Osteoblast (primary cell): Measurements from ENCODE around the gene RNF20. TPM values are rescaled to one million over a fixed set of nuclear protein-coding genes. Genes with fewer than 3 reads are reported as not detected.

Experiments
- DNase-seq: peaks from one replicate; pipeline ENCODE4 v3.0.0; 2011; ENCODE audit warnings: low spot score, mixed read lengths; ENCODE audit not compliant: insufficient read length; ENCODE audit errors: missing footprints
- H2AFZ ChIP-seq: 2 replicates; pipeline ENCODE4 v1.6.0; 2011; ENCODE audit warnings: mild to moderate bottlenecking, low read length
- H3K27ac ChIP-seq: 2 replicates; pipeline ENCODE4 v1.5.1; 2011; ENCODE audit warnings: mild to moderate bottlenecking, low read depth, low read length, moderate library complexity
- H3K27me3 ChIP-seq: 2 replicates; pipeline ENCODE4 v1.6.0; 2012; ENCODE audit warnings: mild to moderate bottlenecking, control low read depth, inconsistent platforms, low read length, moderate library complexity; ENCODE audit not compliant: insufficient read depth
- H3K36me3 ChIP-seq: 2 replicates; pipeline ENCODE4 v1.5.1; 2011; ENCODE audit warnings: mild to moderate bottlenecking, low read length, control low read depth, moderate library complexity; ENCODE audit not compliant: insufficient read depth
- H3K4me1 ChIP-seq: 2 replicates; pipeline ENCODE4 v1.5.1; 2011; ENCODE audit warnings: mild to moderate bottlenecking, low read length, control low read depth, moderate library complexity; ENCODE audit not compliant: insufficient read depth
- H3K4me2 ChIP-seq: 2 replicates; pipeline ENCODE4 v1.6.0; 2011; ENCODE audit warnings: mild to moderate bottlenecking, low read length; ENCODE audit not compliant: insufficient read depth
- H3K4me3 ChIP-seq: fragments of 200-600 bp; sonication (generic); 3 replicates; pipeline ENCODE4 v1.5.1; 2012; ENCODE audit warnings: mild to moderate bottlenecking, low read length, inconsistent platforms; ENCODE audit not compliant: insufficient read depth
- H3K79me2 ChIP-seq: 2 replicates; pipeline ENCODE4 v1.6.0; 2012; ENCODE audit warnings: mild to moderate bottlenecking, low read length, control low read depth, inconsistent platforms; ENCODE audit not compliant: insufficient read depth
- H3K9me3 ChIP-seq: 2 replicates; pipeline ENCODE4 v1.5.1; 2011; ENCODE audit warnings: low read depth, low read length, control low read depth
- H4K20me1 ChIP-seq: 2 replicates; pipeline ENCODE4 v1.6.0; 2012; ENCODE audit warnings: mild to moderate bottlenecking, low read length, control low read depth; ENCODE audit not compliant: insufficient read depth
- CTCF ChIP-seq: IDR thresholded peaks from 2 replicates; pipeline ENCODE4 v1.5.1; 2011; ENCODE audit warnings: mild to moderate bottlenecking, low read depth, low read length, moderate library complexity; ENCODE audit errors: extremely low read depth
- total RNA-seq: library from RNA; depleted of rRNA; stranded (reverse); fragments of >200 nt; gene quantifications from 2 replicates; pipeline ENCODE4 v1.2.3, GENCODE V29; 2012

RNF20 gene
- total RNA-seq, 1 donor = 29.0 TPM

- Histone ChIP-seq H3K9me3 (no peaks in the 10 kb centered on the region), H3K27ac (no peak overlapping the region), H2AFZ (no peak overlapping the region)
These were observed 3.5 kb upstream of the RNF20 start for GRCh38 chr9:101530076-101530711.

GRCh38 chr9:101536351-101536750 is 2.7 kb downstream of the RNF20 start:
- Histone ChIP-seq H3K79me2 (peaks cover 50% of the 10 kb centered on the region), H3K4me2 (no peak overlapping the region), H3K36me3 (peaks cover 16% of the 10 kb centered on the region), H3K9me3 (no peaks in the 10 kb centered on the region), H2AFZ (no peak overlapping the region), H3K27ac (no peak overlapping the region), H3K4me3 (no peak overlapping the region), H3K4me1 (peaks cover 14% of the 10 kb centered on the region), H4K20me1 (peaks cover 14% of the 10 kb centered on the region), H3K27me3 (no peaks in the 10 kb centered on the region)
- TF ChIP-seq CTCF = no peak
- DNase-seq = no peak

More at GRCh38 chr9:101530076-101530711, 3.5 kb upstream of the RNF20 start:
- no peak overlapping the region for H3K4me3 ChIP-seq
- H3K27me3 ChIP-seq = no peaks in the 10 kb centered on the region
- H3K4me2 ChIP-seq = no peak overlapping the region
- peak; percentile 80 for TF ChIP-seq CTCF
- no peaks in the 10 kb centered on the region for H4K20me1 ChIP-seq
- peaks cover 11% of the 10 kb centered on the region for H3K79me2 ChIP-seq
- peak; percentile 41 for DNase-seq
- peaks cover 11% of the 10 kb centered on the region for H3K4me1 ChIP-seq
- H3K36me3 ChIP-seq = peaks cover 1% of the 10 kb centered on the region

- TF ChIP-seq CTCF = no peak
- H3K27me3 ChIP-seq = no peaks in the 10 kb centered on the region
- peaks cover 14% of the 10 kb centered on the region for H3K4me1 ChIP-seq
- H3K4me3 ChIP-seq = no peak overlapping the region
- no peak overlapping the region for H2AFZ ChIP-seq
- H3K4me2 ChIP-seq = no peak overlapping the region
- H3K27ac ChIP-seq = no peak overlapping the region
- peaks cover 50% of the 10 kb centered on the region for H3K79me2 ChIP-seq
- H4K20me1 ChIP-seq = peaks cover 14% of the 10 kb centered on the region
- DNase-seq = peak; percentile 10
- H3K9me3 ChIP-seq = no peaks in the 10 kb centered on the region
- H3K36me3 ChIP-seq = peaks cover 20% of the 10 kb centered on the region
These were observed 3.3 kb downstream of the RNF20 start for GRCh38 chr9:101536938-101537337.

- Histone ChIP-seq H2AFZ (no peak overlapping the region), H3K79me2 (peaks cover 40% of the 10 kb centered on the region), H3K27me3 (no peaks in the 10 kb centered on the region), H3K27ac (no peak overlapping the region), H3K36me3 (peaks cover 23% of the 10 kb centered on the region), H3K9me3 (no peaks in the 10 kb centered on the region), H3K4me1 (peaks cover 3% of the 10 kb centered on the region), H3K4me2 (no peak overlapping the region), H3K4me3 (no peak overlapping the region), H4K20me1 (peaks cover 14% of the 10 kb centered on the region)
- no peak for TF ChIP-seq CTCF
- peak; percentile 55 for DNase-seq
These were observed 6.4 kb downstream of the RNF20 start for GRCh38 chr9:101540069-101540468.
